ENCODE results near the gene PAPPA.

PAPPA gene

DNA sequence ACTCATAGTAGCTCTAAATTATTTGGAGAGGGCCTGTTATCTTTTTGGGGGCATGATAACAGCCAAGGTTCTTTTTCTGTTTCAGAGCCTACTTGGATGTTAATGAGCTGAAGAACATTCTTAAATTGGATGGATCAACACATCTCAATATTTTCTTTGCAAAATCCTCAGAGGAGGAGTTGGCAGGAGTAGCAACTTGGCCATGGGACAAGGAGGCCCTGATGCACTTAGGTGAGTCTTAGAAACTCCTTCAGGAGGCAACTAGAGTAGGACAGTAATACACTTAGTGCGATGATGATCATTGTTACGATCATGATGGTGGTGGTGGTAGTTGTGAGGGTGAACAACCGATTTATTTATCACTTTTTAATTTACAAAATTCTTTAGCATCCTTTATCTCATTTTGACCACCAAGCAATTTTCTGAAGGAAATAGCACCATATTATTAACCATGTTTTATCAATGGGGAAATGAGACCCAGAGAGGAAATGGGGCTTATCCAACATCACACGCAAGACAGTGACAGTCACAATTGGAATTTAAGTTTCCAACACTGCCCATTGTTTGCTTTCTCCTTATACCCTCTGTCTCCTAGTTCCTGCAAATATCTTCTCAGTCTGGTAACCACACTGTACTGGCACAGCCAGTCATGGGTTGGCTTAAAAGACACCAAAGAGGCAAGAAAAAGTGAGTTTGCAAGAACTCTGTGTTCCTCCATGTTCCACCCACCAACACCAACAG lies 54.0 kb downstream of the PAPPA start:
- Histone ChIP-seq H3K9me3 (ENCODE audit: control insufficient read depth in 2 of 2, low read length in 2 of 2) (no peaks in the 10 kb centered on the region), H3K4me1 (ENCODE audit: control insufficient read depth, insufficient read depth, low read length) (no peaks in the 10 kb centered on the region)

GRCh38 chr9:116208417-116209232 lies 55.0 kb downstream of the PAPPA start:
- Histone ChIP-seq H3K9ac (ENCODE audit: low read length in 2 of 2) (no peak overlapping the region), H3K27ac (ENCODE audit: low read length) (no peak overlapping the region), H3K36me3 (ENCODE audit: control insufficient read depth in 2 of 2, insufficient read depth in 2 of 2, low read length in 2 of 2) (no peaks in the 10 kb centered on the region), H3K4me1 (ENCODE audit: control insufficient read depth, insufficient read depth, low read length) (no peaks in the 10 kb centered on the region), H3K27me3 (ENCODE audit: control insufficient read depth in 1 of 2, insufficient read depth in 2 of 2, low read length in 2 of 2) (no peaks in the 10 kb centered on the region), H3K4me3 (ENCODE audit: low read length in 2 of 2) (no peak overlapping the region), H3K9me3 (ENCODE audit: control insufficient read depth in 2 of 2, low read length in 2 of 2) (no peaks in the 10 kb centered on the region)

More for the DNA sequence above, 54.0 kb downstream of the PAPPA start:
- no peaks in the 10 kb centered on the region for H3K27me3 ChIP-seq (ENCODE audit: control insufficient read depth in 1 of 2, insufficient read depth in 2 of 2, low read length in 2 of 2)
- no peaks in the 10 kb centered on the region for H3K36me3 ChIP-seq (ENCODE audit: control insufficient read depth in 2 of 2, insufficient read depth in 2 of 2, low read length in 2 of 2)
- no peak overlapping the region for H3K9ac ChIP-seq (ENCODE audit: low read length in 2 of 2)
- H3K27ac ChIP-seq (ENCODE audit: low read length) = no peak overlapping the region
- no peak overlapping the region for H3K4me3 ChIP-seq (ENCODE audit: low read length in 2 of 2)

DNA sequence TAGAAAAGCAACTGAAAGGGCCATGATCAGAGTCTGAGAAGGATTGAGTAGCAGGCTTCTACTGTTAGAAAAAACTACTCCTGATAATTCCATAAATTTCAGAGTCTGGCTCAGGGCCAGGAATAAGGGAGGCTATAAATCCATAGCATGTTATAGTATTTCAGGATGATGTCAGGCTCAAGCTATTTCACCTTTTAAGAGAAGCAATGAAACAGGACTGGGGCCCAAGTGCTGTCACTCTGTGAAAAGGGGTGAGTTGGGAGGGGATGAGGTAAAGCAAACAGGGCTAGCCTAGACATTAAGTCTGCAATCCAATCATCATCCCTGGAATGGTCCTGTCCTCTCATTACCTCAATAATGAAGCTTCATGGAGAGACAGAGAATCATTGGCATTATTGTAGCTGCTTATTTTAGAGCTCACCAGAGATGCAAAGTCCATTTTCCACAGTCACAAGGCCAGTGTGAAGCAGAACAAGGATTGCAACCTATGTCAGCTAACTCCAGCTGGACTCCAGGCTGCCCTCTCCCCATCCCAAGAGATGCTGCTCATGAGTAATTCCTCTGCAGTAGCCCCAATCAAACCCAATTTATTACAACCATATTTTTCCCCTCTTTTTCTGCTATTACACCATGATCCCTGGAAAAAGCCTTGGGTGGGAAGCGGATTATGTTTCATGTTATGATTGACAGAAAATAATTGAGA lies 56.0 kb downstream of the PAPPA start:
- Histone ChIP-seq H3K27me3 (ENCODE audit: control insufficient read depth in 1 of 2, insufficient read depth in 2 of 2, low read length in 2 of 2) (no peaks in the 10 kb centered on the region), H3K4me3 (ENCODE audit: low read length in 2 of 2) (no peak overlapping the region), H3K36me3 (ENCODE audit: control insufficient read depth in 2 of 2, insufficient read depth in 2 of 2, low read length in 2 of 2) (no peaks in the 10 kb centered on the region), H3K4me1 (ENCODE audit: control insufficient read depth, insufficient read depth, low read length) (no peaks in the 10 kb centered on the region), H3K27ac (ENCODE audit: low read length) (no peak overlapping the region), H3K9me3 (ENCODE audit: control insufficient read depth in 2 of 2, low read length in 2 of 2) (no peaks in the 10 kb centered on the region), H3K9ac (ENCODE audit: low read length in 2 of 2) (no peak overlapping the region)

- Histone ChIP-seq H3K9me3 (ENCODE audit: control insufficient read depth in 2 of 2, low read length in 2 of 2) (no peaks in the 10 kb centered on the region), H3K9ac (ENCODE audit: low read length in 2 of 2) (no peak overlapping the region), H3K4me1 (ENCODE audit: control insufficient read depth, insufficient read depth, low read length) (no peaks in the 10 kb centered on the region), H3K27ac (ENCODE audit: low read length) (no peak overlapping the region), H3K27me3 (ENCODE audit: control insufficient read depth in 1 of 2, insufficient read depth in 2 of 2, low read length in 2 of 2) (no peaks in the 10 kb centered on the region), H3K36me3 (ENCODE audit: control insufficient read depth in 2 of 2, insufficient read depth in 2 of 2, low read length in 2 of 2) (no peaks in the 10 kb centered on the region), H3K4me3 (ENCODE audit: low read length in 2 of 2) (no peak overlapping the region)
These were observed 59.5 kb downstream of the PAPPA start for GRCh38 chr9:116212986-116213692.

GRCh38 chr9:116213693-116214047 lies 60.1 kb downstream of the PAPPA start:
- no peaks in the 10 kb centered on the region for H3K9me3 ChIP-seq (ENCODE audit: control insufficient read depth in 2 of 2, low read length in 2 of 2)
- H3K27me3 ChIP-seq (ENCODE audit: control insufficient read depth in 1 of 2, insufficient read depth in 2 of 2, low read length in 2 of 2) = no peaks in the 10 kb centered on the region
- H3K4me1 ChIP-seq (ENCODE audit: control insufficient read depth, insufficient read depth, low read length) = no peaks in the 10 kb centered on the region
- no peak overlapping the region for H3K4me3 ChIP-seq (ENCODE audit: low read length in 2 of 2)
- H3K36me3 ChIP-seq (ENCODE audit: control insufficient read depth in 2 of 2, insufficient read depth in 2 of 2, low read length in 2 of 2) = no peaks in the 10 kb centered on the region
- H3K9ac ChIP-seq (ENCODE audit: low read length in 2 of 2) = no peak overlapping the region
- no peak overlapping the region for H3K27ac ChIP-seq (ENCODE audit: low read length)

DNA sequence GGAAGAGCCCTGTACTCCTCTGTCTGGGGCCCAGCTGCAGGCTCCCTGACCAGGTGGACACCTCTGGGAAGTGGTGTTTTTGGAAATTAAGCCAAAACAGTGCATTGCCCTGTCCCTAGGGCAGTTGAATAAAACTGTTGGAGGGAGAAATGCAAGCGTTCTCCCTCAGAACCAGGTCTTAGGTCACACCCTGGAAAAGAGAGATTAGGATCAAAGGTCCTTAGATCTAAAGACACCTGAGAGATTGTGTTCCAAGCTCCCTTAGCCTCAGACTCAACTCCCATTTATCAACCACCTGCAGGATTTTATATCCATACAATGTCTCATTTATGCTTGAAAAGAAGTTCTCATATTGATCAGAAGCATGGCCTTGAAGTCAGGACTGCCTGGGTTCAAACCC lies 64.8 kb downstream of the PAPPA start:
- no peak overlapping the region for H3K9ac ChIP-seq (ENCODE audit: low read length in 2 of 2)
- no peak overlapping the region for H3K27ac ChIP-seq (ENCODE audit: low read length)
- H3K4me1 ChIP-seq (ENCODE audit: control insufficient read depth, insufficient read depth, low read length) = no peaks in the 10 kb centered on the region
- H3K27me3 ChIP-seq (ENCODE audit: control insufficient read depth in 1 of 2, insufficient read depth in 2 of 2, low read length in 2 of 2) = no peaks in the 10 kb centered on the region
- no peaks in the 10 kb centered on the region for H3K36me3 ChIP-seq (ENCODE audit: control insufficient read depth in 2 of 2, insufficient read depth in 2 of 2, low read length in 2 of 2)
- no peak overlapping the region for H3K4me3 ChIP-seq (ENCODE audit: low read length in 2 of 2)
- no peaks in the 10 kb centered on the region for H3K9me3 ChIP-seq (ENCODE audit: control insufficient read depth in 2 of 2, low read length in 2 of 2)

DNA sequence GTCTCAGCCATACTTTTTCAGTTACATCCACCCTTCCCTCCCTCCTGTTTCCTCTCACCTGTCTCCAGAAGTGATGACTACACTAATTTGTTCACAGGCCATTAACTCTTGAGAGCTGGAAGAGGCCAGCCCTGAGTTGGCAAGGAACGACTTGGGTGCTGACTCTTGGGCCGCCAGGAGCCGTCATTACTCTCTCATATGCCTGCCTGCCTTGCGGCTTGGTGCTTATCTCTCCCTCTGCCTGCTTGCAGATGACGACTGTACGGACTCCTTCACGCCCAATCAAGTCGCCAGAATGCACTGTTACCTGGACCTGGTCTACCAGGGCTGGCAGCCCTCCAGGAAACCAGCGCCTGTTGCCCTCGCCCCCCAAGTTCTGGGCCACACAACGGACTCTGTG lies 66.1 kb downstream of the PAPPA start:
- Histone ChIP-seq H3K4me1 (ENCODE audit: control insufficient read depth, insufficient read depth, low read length) (no peaks in the 10 kb centered on the region), H3K36me3 (ENCODE audit: control insufficient read depth in 2 of 2, insufficient read depth in 2 of 2, low read length in 2 of 2) (no peaks in the 10 kb centered on the region), H3K4me3 (ENCODE audit: low read length in 2 of 2) (no peak overlapping the region), H3K27me3 (ENCODE audit: control insufficient read depth in 1 of 2, insufficient read depth in 2 of 2, low read length in 2 of 2) (no peaks in the 10 kb centered on the region), H3K27ac (ENCODE audit: low read length) (no peak overlapping the region), H3K9me3 (ENCODE audit: control insufficient read depth in 2 of 2, low read length in 2 of 2) (no peaks in the 10 kb centered on the region), H3K9ac (ENCODE audit: low read length in 2 of 2) (no peak overlapping the region)

GRCh38 chr9:116223926-116224325 lies 70.3 kb downstream of the PAPPA start:
- no peak overlapping the region for H3K27ac ChIP-seq (ENCODE audit: low read length)
- H3K9me3 ChIP-seq (ENCODE audit: control insufficient read depth in 2 of 2, low read length in 2 of 2) = no peaks in the 10 kb centered on the region
- no peaks in the 10 kb centered on the region for H3K27me3 ChIP-seq (ENCODE audit: control insufficient read depth in 1 of 2, insufficient read depth in 2 of 2, low read length in 2 of 2)
- H3K4me1 ChIP-seq (ENCODE audit: control insufficient read depth, insufficient read depth, low read length) = peaks cover 2% of the 10 kb centered on the region
- H3K36me3 ChIP-seq (ENCODE audit: control insufficient read depth in 2 of 2, insufficient read depth in 2 of 2, low read length in 2 of 2) = no peaks in the 10 kb centered on the region
- no peak overlapping the region for H3K9ac ChIP-seq (ENCODE audit: low read length in 2 of 2)
- H3K4me3 ChIP-seq (ENCODE audit: low read length in 2 of 2) = no peak overlapping the region

- Histone ChIP-seq H3K9ac (ENCODE audit: low read length in 2 of 2) (no peak overlapping the region), H3K4me3 (ENCODE audit: low read length in 2 of 2) (no peak overlapping the region), H3K36me3 (ENCODE audit: control insufficient read depth in 2 of 2, insufficient read depth in 2 of 2, low read length in 2 of 2) (no peaks in the 10 kb centered on the region), H3K9me3 (ENCODE audit: control insufficient read depth in 2 of 2, low read length in 2 of 2) (no peaks in the 10 kb centered on the region), H3K27me3 (ENCODE audit: control insufficient read depth in 1 of 2, insufficient read depth in 2 of 2, low read length in 2 of 2) (no peaks in the 10 kb centered on the region), H3K27ac (ENCODE audit: low read length) (no peak overlapping the region), H3K4me1 (ENCODE audit: control insufficient read depth, insufficient read depth, low read length) (peaks cover 4% of the 10 kb centered on the region)
These were observed 76.6 kb downstream of the PAPPA start for GRCh38 chr9:116230051-116230632.

GRCh38 chr9:116232424-116233159 lies 79.0 kb downstream of the PAPPA start:
- H3K9ac ChIP-seq (ENCODE audit: low read length in 2 of 2) = no peak overlapping the region
- no peak overlapping the region for H3K4me3 ChIP-seq (ENCODE audit: low read length in 2 of 2)
- no peaks in the 10 kb centered on the region for H3K36me3 ChIP-seq (ENCODE audit: control insufficient read depth in 2 of 2, insufficient read depth in 2 of 2, low read length in 2 of 2)
- H3K27ac ChIP-seq (ENCODE audit: low read length) = no peak overlapping the region
- no peaks in the 10 kb centered on the region for H3K9me3 ChIP-seq (ENCODE audit: control insufficient read depth in 2 of 2, low read length in 2 of 2)
- H3K27me3 ChIP-seq (ENCODE audit: control insufficient read depth in 1 of 2, insufficient read depth in 2 of 2, low read length in 2 of 2) = no peaks in the 10 kb centered on the region
- H3K4me1 ChIP-seq (ENCODE audit: control insufficient read depth, insufficient read depth, low read length) = peaks cover 4% of the 10 kb centered on the region

Data from stomach smooth muscle (tissue), 2 donors.